H9 (cell line): ENCODE measurements around the gene C1RL. TPM values are rescaled to one million over a fixed set of nuclear protein-coding genes. Genes with fewer than 3 reads are reported as not detected.
A peak's percentile ranks its signal among the peaks of the same experiment; 100 is the strongest.

Experiments
- DNase-seq: peaks from one replicate; pipeline ENCODE4 v3.0.0-alpha.2; 2017
- H2AFZ ChIP-seq: one replicate; pipeline ENCODE4 v1.6.1; 2013; ENCODE audit warnings: mild to moderate bottlenecking, low read length, control low read depth, moderate library complexity
- H2AK5ac ChIP-seq: 2 replicates; pipeline ENCODE4 v1.6.1; 2013; ENCODE audit warnings: low read length, control low read depth, mixed read lengths; ENCODE audit not compliant: insufficient read length
- H2BK120ac ChIP-seq: one replicate; pipeline ENCODE4 v1.6.1; 2013; ENCODE audit warnings: low read depth, mild to moderate bottlenecking, low read length, control low read depth, inconsistent platforms; ENCODE audit not compliant: poor library complexity, severe bottlenecking
- H2BK12ac ChIP-seq: 2 replicates; pipeline ENCODE4 v1.6.1; 2013; ENCODE audit warnings: low read length, control low read depth, mixed read lengths, low read depth; ENCODE audit not compliant: insufficient read length
- H2BK15ac ChIP-seq: 2 replicates; pipeline ENCODE4 v1.6.1; 2013; ENCODE audit warnings: low read depth, low read length, control low read depth
- H2BK20ac ChIP-seq: one replicate; pipeline ENCODE4 v1.6.1; 2013; ENCODE audit warnings: low read depth, mild to moderate bottlenecking, low read length, control low read depth, inconsistent platforms; ENCODE audit not compliant: poor library complexity, severe bottlenecking
- H2BK5ac ChIP-seq: 2 replicates; pipeline ENCODE4 v1.6.1; 2013; ENCODE audit warnings: low read length, control low read depth, mixed read lengths; ENCODE audit not compliant: insufficient read length
- H3K14ac ChIP-seq: 2 replicates; pipeline ENCODE4 v1.6.1; 2013; ENCODE audit warnings: low read length, control low read depth; ENCODE audit not compliant: insufficient read depth
- H3K18ac ChIP-seq: 2 replicates; pipeline ENCODE4 v1.6.1; 2013; ENCODE audit warnings: low read depth, mild to moderate bottlenecking, mixed read lengths, low read length, control low read depth; ENCODE audit not compliant: insufficient read length
- H3K23ac ChIP-seq: 2 replicates; pipeline ENCODE4 v1.6.1; 2013; ENCODE audit warnings: low read length, control low read depth, mixed read lengths, low read depth; ENCODE audit not compliant: insufficient read length
- H3K23me2 ChIP-seq: 2 replicates; pipeline ENCODE4 v1.6.1; 2013; ENCODE audit warnings: low read depth, mild to moderate bottlenecking, mixed read lengths, low read length, control low read depth; ENCODE audit not compliant: insufficient read length, poor library complexity, severe bottlenecking
- H3K27ac ChIP-seq: 2 replicates; pipeline ENCODE4 v1.5.1; 2013; ENCODE audit warnings: low read length, control low read depth, mixed read lengths, low read depth; ENCODE audit not compliant: insufficient read length
- H3K27me3 ChIP-seq: 2 replicates; pipeline ENCODE4 v1.6.1; 2013; ENCODE audit warnings: low read length, control low read depth, inconsistent platforms; ENCODE audit not compliant: insufficient read depth
- H3K4ac ChIP-seq: 2 replicates; pipeline ENCODE4 v1.6.1; 2013; ENCODE audit warnings: low read depth, mild to moderate bottlenecking, control low read depth, inconsistent platforms, low read length, moderate library complexity
- H3K4me1 ChIP-seq: 2 replicates; pipeline ENCODE4 v1.6.1; 2013; ENCODE audit warnings: low read length, control low read depth, inconsistent platforms; ENCODE audit not compliant: insufficient read depth
- H3K4me2 ChIP-seq: 2 replicates; pipeline ENCODE4 v1.6.1; 2013; ENCODE audit warnings: low read length, control low read depth, mixed read lengths; ENCODE audit not compliant: insufficient read length, insufficient read depth
- H3K56ac ChIP-seq: 2 replicates; pipeline ENCODE4 v1.6.1; 2013; ENCODE audit warnings: low read depth, mild to moderate bottlenecking, mixed read lengths, low read length, control low read depth; ENCODE audit not compliant: insufficient read length
- H3K79me1 ChIP-seq: 2 replicates; pipeline ENCODE4 v1.6.1; 2013; ENCODE audit warnings: low read depth, mild to moderate bottlenecking, moderate library complexity, low read length, control low read depth, inconsistent platforms; ENCODE audit not compliant: insufficient read depth, poor library complexity, severe bottlenecking
- H3K79me2 ChIP-seq: 2 replicates; pipeline ENCODE4 v1.6.1; 2013; ENCODE audit warnings: low read length, control low read depth, inconsistent platforms; ENCODE audit not compliant: insufficient read depth
- H3K9ac ChIP-seq: 2 replicates; pipeline ENCODE4 v1.6.1; 2013; ENCODE audit warnings: low read length, control low read depth, mixed read lengths; ENCODE audit not compliant: insufficient read length; ENCODE audit errors: extremely low read depth
- H3K9me3 ChIP-seq: one replicate; pipeline ENCODE4 v1.6.1; 2013; ENCODE audit warnings: low read depth, low read length, inconsistent platforms; ENCODE audit not compliant: control insufficient read depth
- H3T11ph ChIP-seq: one replicate; pipeline ENCODE4 v1.6.1; 2013; ENCODE audit warnings: mild to moderate bottlenecking, low read length, control low read depth, inconsistent platforms
- H4K20me1 ChIP-seq: one replicate; pipeline ENCODE4 v1.6.1; 2013; ENCODE audit not compliant: control insufficient read depth, insufficient read length, insufficient read depth
- H4K5ac ChIP-seq: 2 replicates; pipeline ENCODE4 v1.6.1; 2013; ENCODE audit warnings: low read depth, mild to moderate bottlenecking, mixed read lengths, low read length, control low read depth; ENCODE audit not compliant: insufficient read length
- H4K8ac ChIP-seq: replicated peaks from 2 replicates; pipeline ENCODE4 v1.6.1; 2013; ENCODE audit warnings: low read length, control low read depth, mixed read lengths, low read depth; ENCODE audit not compliant: insufficient read length
- H4K91ac ChIP-seq: 2 replicates; pipeline ENCODE4 v1.6.1; 2013; ENCODE audit warnings: low read depth, mild to moderate bottlenecking, moderate library complexity, mixed read lengths, low read length, control low read depth; ENCODE audit not compliant: insufficient read length
- H3K27ac Mint-ChIP-seq, 3 experiments: 2 replicates in 2 of 3; 3 replicates in 1 of 3; pipeline ENCODE4 v1.8.0; 2020 to 2021; ENCODE audit warnings: mixed read lengths in 3 of 3, mild to moderate bottlenecking in 1 of 3, moderate library complexity in 1 of 3
- H3K27me3 Mint-ChIP-seq: 2 replicates; pipeline ENCODE4 v1.8.0; 2021; ENCODE audit warnings: low read depth, mild to moderate bottlenecking, moderate library complexity, mixed read lengths
- H3K36me3 Mint-ChIP-seq, 3 experiments: 2 replicates in 2 of 3; 3 replicates in 1 of 3; pipeline ENCODE4 v1.8.0; 2020 to 2021; ENCODE audit warnings: low read depth in 3 of 3, mixed read lengths in 3 of 3; ENCODE audit not compliant: insufficient read depth in 1 of 3
- H3K4me1 Mint-ChIP-seq, 2 experiments: 2 replicates each; pipeline ENCODE4 v1.8.0; 2020; ENCODE audit warnings: mixed read lengths in 2 of 2
- H3K4me3 Mint-ChIP-seq, 2 experiments: 2 replicates in 1 of 2; 3 replicates in 1 of 2; pipeline ENCODE4 v1.8.0; 2020 to 2021; ENCODE audit warnings: mild to moderate bottlenecking in 2 of 2, mixed read lengths in 2 of 2, moderate library complexity in 1 of 2
- H3K9me3 Mint-ChIP-seq, 2 experiments: 2 replicates in 1 of 2; 3 replicates in 1 of 2; pipeline ENCODE4 v1.8.0; 2020; ENCODE audit warnings: mild to moderate bottlenecking in 2 of 2, mixed read lengths in 2 of 2, moderate library complexity in 1 of 2
- CTCF ChIP-seq: fragments of 200-600 bp; sonication (generic); conservative IDR thresholded peaks from 3 replicates; pipeline ENCODE4 v1.8.0; 2021; ENCODE audit warnings: antibody characterized with exemption, mild to moderate bottlenecking
- WGBS: extraction: QIAGEN DNeasy Blood & Tissue Kit; methylation state at CpG from one replicate; pipeline ENCODE4 v1.1.7; 2013; ENCODE audit warnings: missing lambda C conversion rate, low lambda C conversion rate, mixed read lengths; ENCODE audit not compliant: insufficient read length; ENCODE audit errors: extremely low coverage; 5-methylcytosine and 5-hydroxymethylcytosine counted together
- total RNA-seq: library from RNA; stranded (reverse); gene quantifications from 2 replicates; pipeline ENCODE4 v1.2.1, GENCODE V29; 2021

C1RL gene
- total RNA-seq, 1 experiment from 2014 or later = 15.1 TPM

- H3K27ac Mint-ChIP-seq = peak overlapping the region in 1 of 3 experiments; percentile 57; a peak in 1 of 7 replicates
- Histone ChIP-seq H3K4ac (no peak overlapping the region), H3K9me3 (no peaks in the 10 kb centered on the region), H2BK12ac (no peak overlapping the region), H3K18ac (no peak overlapping the region), H3K23me2 (no peaks in the 10 kb centered on the region), H3K27ac (no peak overlapping the region), H3K23ac (no peak overlapping the region), H4K8ac (no peak overlapping the region), H3K4me1 (no peaks in the 10 kb centered on the region), H3K4me2 (no peak overlapping the region), H4K5ac (no peak overlapping the region), H2AFZ (no peak overlapping the region), H2BK5ac (no peak overlapping the region), H3K79me2 (no peaks in the 10 kb centered on the region), H3K9ac (no peak overlapping the region), H4K91ac (no peak overlapping the region), H2BK20ac (no peak overlapping the region), H3T11ph (no peak overlapping the region), H3K14ac (no peak overlapping the region), H2BK120ac (no peak overlapping the region), H4K20me1 (no peaks in the 10 kb centered on the region), H3K79me1 (no peaks in the 10 kb centered on the region), H3K27me3 (no peaks in the 10 kb centered on the region), H3K56ac (no peak overlapping the region), H2AK5ac (no peak overlapping the region), H2BK15ac (no peak overlapping the region)
- no peak for DNase-seq
- TF ChIP-seq CTCF = no peak
- H3K27me3 Mint-ChIP-seq = peaks cover 8% of the 10 kb centered on the region
- no peaks in the 10 kb centered on the region; a peak in 1 of 7 replicates for H3K36me3 Mint-ChIP-seq
- no CpG with 5 or more reads among the region's 5 CpGs for WGBS
- H3K4me3 Mint-ChIP-seq = no peak overlapping the region
- H3K4me1 Mint-ChIP-seq = peaks cover 3 to 11% of the 10 kb centered on the region in 2 experiments; a peak in 3 of 4 replicates
- H3K9me3 Mint-ChIP-seq = no peaks in the 10 kb centered on the region
Observed at GRCh38 chr12:7120166-7120565, 11.2 kb upstream of the C1RL start.
